Ishikawa (cell line): Measurements from ENCODE around the gene RNF220.

ENCODE experiments used
- CEBPB ChIP-seq: IDR thresholded peaks from 2 replicates; pipeline ENCODE4 v1.6.1; 2012
- CREB1 ChIP-seq: IDR thresholded peaks from 2 replicates; pipeline ENCODE4 v1.6.1; 2012; ENCODE audit warnings: low read depth
- EGR1 ChIP-seq: IDR thresholded peaks from 2 replicates; pipeline ENCODE4 v1.6.1; 2012
- EP300 ChIP-seq: IDR thresholded peaks from 2 replicates; pipeline ENCODE4 v1.6.1; 2012; ENCODE audit warnings: borderline replicate concordance
- FOXM1 ChIP-seq: IDR thresholded peaks from 2 replicates; pipeline ENCODE4 v1.6.1; 2012; ENCODE audit warnings: low read depth, borderline replicate concordance
- NFIC ChIP-seq: IDR thresholded peaks from 2 replicates; pipeline ENCODE4 v1.6.1; 2012
- RAD21 ChIP-seq: IDR thresholded peaks from 2 replicates; pipeline ENCODE4 v1.6.1; 2012; ENCODE audit warnings: low read depth
- TAF1 ChIP-seq: IDR thresholded peaks from 2 replicates; pipeline ENCODE4 v1.6.1; 2012; ENCODE audit warnings: low read depth, mild to moderate bottlenecking
- TCF12 ChIP-seq: IDR thresholded peaks from 2 replicates; pipeline ENCODE4 v1.6.1; 2012; ENCODE audit warnings: low read depth
- TEAD4 ChIP-seq: IDR thresholded peaks from 2 replicates; pipeline ENCODE4 v1.6.1; 2012
- USF1 ChIP-seq: IDR thresholded peaks from 2 replicates; pipeline ENCODE4 v1.6.1; 2012
- YY1 ChIP-seq: IDR thresholded peaks from 2 replicates; pipeline ENCODE4 v1.6.1; 2012; ENCODE audit warnings: low read depth
- ZBTB7A ChIP-seq: IDR thresholded peaks from 2 replicates; pipeline ENCODE4 v1.6.1; 2012; ENCODE audit warnings: low read depth
- TF ChIP-seq, protein P1 (sequence below): IDR thresholded peaks from 2 replicates; pipeline ENCODE4 v1.6.1; 2012
- TF ChIP-seq, protein P2 (sequence below): IDR thresholded peaks from 2 replicates; pipeline ENCODE4 v1.6.1; 2012; ENCODE audit warnings: low read depth, mild to moderate bottlenecking

RNF220 gene

GRCh38 chr1:44678120-44678519 is 273.1 kb downstream of the RNF220 start:
- TF ChIP-seq CEBPB: no peak
- TF ChIP-seq, protein P1, sequence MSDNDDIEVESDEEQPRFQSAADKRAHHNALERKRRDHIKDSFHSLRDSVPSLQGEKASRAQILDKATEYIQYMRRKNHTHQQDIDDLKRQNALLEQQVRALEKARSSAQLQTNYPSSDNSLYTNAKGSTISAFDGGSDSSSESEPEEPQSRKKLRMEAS: no peak
- no peak for TF ChIP-seq USF1
- no peak for TF ChIP-seq ZBTB7A
- TF ChIP-seq, protein P2, sequence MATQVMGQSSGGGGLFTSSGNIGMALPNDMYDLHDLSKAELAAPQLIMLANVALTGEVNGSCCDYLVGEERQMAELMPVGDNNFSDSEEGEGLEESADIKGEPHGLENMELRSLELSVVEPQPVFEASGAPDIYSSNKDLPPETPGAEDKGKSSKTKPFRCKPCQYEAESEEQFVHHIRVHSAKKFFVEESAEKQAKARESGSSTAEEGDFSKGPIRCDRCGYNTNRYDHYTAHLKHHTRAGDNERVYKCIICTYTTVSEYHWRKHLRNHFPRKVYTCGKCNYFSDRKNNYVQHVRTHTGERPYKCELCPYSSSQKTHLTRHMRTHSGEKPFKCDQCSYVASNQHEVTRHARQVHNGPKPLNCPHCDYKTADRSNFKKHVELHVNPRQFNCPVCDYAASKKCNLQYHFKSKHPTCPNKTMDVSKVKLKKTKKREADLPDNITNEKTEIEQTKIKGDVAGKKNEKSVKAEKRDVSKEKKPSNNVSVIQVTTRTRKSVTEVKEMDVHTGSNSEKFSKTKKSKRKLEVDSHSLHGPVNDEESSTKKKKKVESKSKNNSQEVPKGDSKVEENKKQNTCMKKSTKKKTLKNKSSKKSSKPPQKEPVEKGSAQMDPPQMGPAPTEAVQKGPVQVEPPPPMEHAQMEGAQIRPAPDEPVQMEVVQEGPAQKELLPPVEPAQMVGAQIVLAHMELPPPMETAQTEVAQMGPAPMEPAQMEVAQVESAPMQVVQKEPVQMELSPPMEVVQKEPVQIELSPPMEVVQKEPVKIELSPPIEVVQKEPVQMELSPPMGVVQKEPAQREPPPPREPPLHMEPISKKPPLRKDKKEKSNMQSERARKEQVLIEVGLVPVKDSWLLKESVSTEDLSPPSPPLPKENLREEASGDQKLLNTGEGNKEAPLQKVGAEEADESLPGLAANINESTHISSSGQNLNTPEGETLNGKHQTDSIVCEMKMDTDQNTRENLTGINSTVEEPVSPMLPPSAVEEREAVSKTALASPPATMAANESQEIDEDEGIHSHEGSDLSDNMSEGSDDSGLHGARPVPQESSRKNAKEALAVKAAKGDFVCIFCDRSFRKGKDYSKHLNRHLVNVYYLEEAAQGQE: no peak
- no peak for TF ChIP-seq TAF1
- no peak for TF ChIP-seq NFIC
- TF ChIP-seq EP300: no peak
- TF ChIP-seq YY1: no peak
- TF ChIP-seq EGR1: no peak
- TF ChIP-seq TCF12: no peak
- TF ChIP-seq RAD21: no peak
- TF ChIP-seq TEAD4: no peak
- TF ChIP-seq CREB1: no peak
- no peak for TF ChIP-seq FOXM1

DNA sequence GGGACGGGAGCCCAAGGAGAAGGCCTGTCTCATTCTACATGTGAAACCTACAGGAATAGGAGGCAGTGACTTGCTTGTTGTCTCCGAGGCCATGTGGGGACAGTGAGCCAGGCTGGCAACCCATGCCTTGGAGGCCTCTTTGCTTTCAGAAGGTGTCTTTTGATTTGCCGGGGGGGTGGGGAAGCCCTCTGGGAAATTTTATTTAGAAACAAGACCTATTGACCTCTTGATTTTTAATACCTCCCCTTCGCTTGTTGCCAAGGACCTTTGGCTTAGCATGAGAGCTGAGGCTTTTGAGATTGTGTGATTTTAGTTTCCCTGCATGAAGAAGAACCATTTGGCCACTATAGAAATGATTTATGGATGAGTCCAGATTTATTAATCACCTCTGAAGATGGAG is 273.6 kb downstream of the RNF220 start:
- no peak for TF ChIP-seq TAF1

- TF ChIP-seq CEBPB: no peak
- TF ChIP-seq YY1: no peak
- TF ChIP-seq ZBTB7A: no peak
- TF ChIP-seq FOXM1: no peak
- no peak for TF ChIP-seq RAD21
- no peak for TF ChIP-seq EGR1
- TF ChIP-seq NFIC: no peak
- TF ChIP-seq USF1: no peak
These were observed 274.4 kb downstream of the RNF220 start for GRCh38 chr1:44679468-44679867.

DNA sequence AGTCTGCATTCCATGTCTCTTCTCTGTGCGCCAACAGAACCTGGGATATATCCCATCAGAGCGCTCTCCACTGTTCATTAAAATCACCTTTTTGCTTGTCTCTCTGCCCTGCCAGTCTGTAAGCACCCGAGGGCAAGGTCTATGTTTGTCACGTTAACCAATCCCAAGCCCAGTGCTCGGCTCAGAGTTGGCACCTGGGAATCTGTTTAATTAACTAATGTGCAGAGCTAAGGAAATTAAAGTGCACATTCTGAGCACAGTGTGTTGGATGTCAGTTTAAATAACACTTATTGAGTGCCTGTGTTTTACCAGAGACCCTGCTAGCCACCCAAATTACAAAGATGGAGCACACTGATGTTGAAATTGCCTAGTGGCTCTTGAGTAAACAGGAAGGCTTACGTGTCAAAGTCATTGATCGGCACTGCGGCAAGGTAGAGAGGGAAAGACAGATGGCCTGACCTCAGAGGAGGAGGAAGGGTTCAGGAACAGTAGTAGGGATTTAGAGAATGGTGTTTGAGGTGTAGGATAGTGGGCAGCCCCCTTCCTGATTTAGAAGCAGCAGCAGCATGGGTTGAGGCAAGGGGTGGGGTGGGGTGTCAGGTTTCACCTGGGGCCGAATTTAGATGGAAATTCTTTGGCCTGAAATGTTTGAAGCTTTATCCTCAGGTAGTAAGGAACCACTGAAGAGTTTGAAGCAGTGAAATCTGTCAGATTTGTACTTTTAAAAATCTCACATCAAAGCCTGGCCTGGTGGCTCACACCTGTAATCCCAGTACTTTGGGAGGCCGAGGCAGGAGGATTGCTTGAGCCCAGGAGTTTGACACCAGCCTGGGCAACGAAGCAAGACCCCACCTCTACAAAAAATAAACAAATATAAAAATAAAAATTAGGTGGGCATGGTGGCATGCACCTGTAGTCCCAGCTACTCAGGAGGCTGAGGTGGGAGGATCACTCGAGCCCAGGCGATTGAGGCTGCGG is 277.1 kb downstream of the RNF220 start:
- TF ChIP-seq EP300 (no peak), RAD21 (no peak), NFIC (no peak), CEBPB (no peak), YY1 (no peak), EGR1 (no peak), TAF1 (no peak), FOXM1 (no peak), TEAD4 (no peak), ZBTB7A (no peak), CREB1 (no peak), TCF12 (no peak), USF1 (no peak)
- TF ChIP-seq, protein P2: no peak
- TF ChIP-seq, protein P1: no peak

GRCh38 chr1:44682883-44683265 is 277.8 kb downstream of the RNF220 start:
- no peak for TF ChIP-seq ZBTB7A

DNA sequence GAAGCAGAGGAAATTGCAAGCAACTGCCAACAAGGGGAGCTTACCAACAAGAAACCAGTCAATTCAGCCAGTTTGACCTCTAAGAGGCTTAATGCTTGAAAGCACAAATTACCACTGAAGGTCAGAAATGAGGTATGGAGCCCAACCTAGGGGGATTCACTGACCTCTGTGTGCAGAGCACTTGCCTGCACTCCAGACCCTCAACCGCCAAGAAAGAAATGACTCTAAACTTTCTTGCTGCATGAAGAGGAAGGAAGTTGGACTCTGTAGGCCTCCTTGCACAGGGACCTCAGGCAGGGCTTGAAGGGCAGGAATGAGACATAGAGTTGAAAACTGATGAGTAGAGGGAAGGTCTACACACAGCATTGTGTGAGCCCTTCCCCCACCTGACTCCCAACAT is 279.5 kb downstream of the RNF220 start:
- TF ChIP-seq ZBTB7A (no peak), CEBPB (no peak), EGR1 (no peak), EP300 (no peak)
